H4 (cell line): ENCODE data around the gene PCSK6. TPM values are rescaled to one million over a fixed set of nuclear protein-coding genes. Genes with fewer than 3 reads are reported as not detected.
"Not testable (repeated sequence)": the region's sequence is repeated elsewhere in the genome, so short reads cannot be mapped to it uniquely, and the experiment has no call there.

Source experiments
- DNase-seq: peaks from one replicate; pipeline ENCODE4 v3.0.0-alpha.2; 2015; ENCODE audit warnings: low spot score
- total RNA-seq: library from RNA; depleted of rRNA; stranded (reverse); fragments of >200 nt; shearing (Covaris generic); gene quantifications from 2 replicates; pipeline ENCODE4 v1.2.3, GENCODE V29; 2014

The PCSK6 gene
- total RNA-seq, 1 experiment from 2014 or later = not detected

- no peak for DNase-seq
Observed at GRCh38 chr15:101357885-101358284, 131.6 kb downstream of the PCSK6 start.

GRCh38 chr15:101357333-101357732 lies 132.2 kb downstream of the PCSK6 start:
- no peak for DNase-seq

DNA sequence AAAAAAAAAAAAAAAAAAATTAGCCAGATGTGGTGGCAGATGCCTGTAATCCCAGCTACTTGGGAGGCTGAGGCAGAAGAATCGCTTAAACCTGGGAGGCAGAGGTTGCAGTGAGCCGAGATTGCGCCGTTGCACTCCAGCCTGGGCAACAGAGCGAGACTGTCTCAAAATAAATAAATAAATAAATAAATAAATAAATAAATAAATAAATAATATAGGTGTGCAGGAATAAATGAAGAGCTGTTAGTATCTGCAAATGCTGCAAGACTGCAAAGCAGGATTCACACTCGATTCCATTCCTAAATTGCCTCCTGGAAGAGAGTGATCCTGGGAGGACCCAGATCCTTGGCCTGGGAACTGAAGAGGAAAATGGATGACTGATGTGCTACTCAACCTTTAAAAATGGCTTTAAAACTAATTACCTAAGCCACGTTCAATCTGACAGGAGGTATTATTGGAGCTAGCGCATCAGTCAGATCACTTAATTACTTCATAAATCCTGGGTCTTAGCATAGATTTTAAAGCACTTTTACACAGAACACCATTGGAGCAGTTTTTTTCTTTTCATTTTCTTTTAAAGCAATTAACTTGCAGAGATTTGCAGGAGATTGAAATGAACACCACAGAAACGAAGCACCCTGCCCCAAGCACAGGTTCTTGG lies 132.9 kb downstream of the PCSK6 start:
- DNase-seq = not testable (repeated sequence)

DNA sequence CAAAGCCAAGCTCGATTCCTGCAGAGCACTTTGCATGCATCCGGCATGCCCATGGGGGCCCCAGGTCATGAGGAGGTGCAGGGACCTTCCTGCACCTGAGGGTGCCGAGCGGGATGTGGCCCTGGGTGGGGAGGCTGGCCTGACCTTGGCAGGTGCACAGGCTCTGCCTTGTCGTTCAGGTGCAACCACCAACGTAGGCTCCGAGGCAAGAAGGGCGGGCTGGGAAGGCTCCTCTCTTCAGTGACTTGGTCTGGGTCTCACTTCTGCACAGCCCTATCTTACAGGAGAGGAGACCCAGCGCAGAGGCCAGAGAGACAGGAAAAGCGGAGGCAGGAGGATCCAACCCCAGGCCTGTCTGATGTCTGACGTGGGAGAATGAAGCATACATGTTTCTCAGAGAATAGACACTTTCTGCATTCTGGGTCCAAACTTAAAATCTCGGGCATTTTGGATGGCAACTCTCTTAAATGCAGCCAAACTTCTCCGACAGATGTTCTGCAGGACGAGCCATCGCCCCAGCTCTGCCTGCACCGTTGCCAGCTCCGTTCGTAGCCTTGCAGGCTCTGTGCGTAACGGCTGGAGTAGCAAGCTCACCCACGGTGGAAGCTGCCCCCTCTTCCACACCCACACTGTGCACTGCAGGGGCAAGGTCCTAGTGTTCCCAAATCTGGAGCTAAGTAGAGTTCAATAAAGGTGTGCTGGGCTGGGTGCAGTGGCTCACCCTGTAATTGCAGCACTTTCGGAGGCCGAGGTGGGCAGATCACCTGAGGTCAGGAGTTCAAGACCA lies 133.6 kb downstream of the PCSK6 start:
- no peak for DNase-seq

DNA sequence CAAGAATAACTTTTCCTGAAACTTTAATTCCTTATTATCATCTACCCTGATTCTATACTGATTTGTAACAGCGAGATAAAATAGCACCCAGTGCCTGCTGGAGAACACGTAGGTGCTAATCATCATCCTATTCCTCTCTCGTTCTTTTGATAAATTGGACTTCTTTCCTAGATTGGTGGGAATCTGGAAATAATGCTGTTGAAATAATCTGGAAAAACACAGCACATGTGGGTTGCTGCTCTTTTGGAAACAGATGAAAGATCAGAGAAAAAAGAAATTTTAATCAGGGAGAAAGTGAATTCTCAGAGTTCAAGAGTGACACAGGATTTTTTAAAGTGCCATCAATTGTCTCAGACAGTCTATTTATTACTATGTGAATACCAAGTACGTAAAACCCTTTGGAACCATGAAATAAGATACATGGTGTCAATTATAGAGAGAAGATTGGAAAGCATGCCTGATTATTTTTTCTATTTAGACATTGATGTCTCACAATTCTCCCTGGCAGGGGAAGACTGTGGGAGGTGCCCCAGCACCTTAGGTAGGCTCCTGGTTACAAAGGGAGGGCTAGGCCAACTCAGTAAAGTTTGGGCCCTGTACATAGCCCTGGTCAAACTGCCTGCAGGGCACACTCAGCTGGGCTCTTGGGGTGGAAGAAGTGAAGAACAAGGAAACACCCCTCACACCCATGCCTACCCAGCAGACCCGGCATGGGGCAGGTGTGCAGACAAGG lies 134.4 kb downstream of the PCSK6 start:
- no peak for DNase-seq

DNA sequence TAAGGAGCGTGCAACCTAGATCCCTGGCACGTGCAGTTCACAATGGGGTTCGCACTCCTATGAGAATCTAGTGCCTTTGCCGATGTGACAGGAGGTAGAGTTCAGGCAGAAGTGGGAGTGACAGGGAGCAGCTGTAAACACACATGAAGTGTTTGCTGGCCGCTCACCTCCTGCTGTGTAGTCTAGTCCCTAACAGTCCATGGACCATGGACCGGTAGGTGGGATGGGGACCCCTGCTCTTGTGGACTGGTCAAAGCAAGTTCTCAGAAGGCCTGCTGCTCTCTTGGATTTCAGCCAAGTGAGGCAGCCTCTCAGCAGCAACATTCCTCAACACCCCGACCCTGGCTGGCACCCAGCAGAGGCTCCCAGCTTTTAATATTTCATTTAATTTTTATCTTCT lies 136.3 kb downstream of the PCSK6 start:
- no peak for DNase-seq

DNA sequence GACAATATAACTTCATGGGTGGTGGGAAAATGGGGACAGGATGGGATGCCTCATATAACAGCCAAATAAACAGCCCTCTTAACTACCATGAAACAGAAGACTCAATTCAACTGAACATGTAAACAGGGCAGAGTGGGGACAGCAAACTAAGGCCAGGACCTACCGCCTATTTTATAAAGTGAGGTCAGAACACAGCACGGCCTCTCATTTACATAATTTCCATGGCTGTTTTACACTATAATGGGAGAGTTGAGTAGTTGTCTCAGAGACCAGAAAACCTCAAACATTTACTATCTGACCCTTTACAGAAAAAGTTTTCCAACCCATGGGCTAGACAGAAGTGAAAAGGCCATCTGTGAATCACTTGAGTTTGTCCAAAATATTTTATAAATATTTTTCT lies 137.8 kb downstream of the PCSK6 start:
- DNase-seq = no peak

DNA sequence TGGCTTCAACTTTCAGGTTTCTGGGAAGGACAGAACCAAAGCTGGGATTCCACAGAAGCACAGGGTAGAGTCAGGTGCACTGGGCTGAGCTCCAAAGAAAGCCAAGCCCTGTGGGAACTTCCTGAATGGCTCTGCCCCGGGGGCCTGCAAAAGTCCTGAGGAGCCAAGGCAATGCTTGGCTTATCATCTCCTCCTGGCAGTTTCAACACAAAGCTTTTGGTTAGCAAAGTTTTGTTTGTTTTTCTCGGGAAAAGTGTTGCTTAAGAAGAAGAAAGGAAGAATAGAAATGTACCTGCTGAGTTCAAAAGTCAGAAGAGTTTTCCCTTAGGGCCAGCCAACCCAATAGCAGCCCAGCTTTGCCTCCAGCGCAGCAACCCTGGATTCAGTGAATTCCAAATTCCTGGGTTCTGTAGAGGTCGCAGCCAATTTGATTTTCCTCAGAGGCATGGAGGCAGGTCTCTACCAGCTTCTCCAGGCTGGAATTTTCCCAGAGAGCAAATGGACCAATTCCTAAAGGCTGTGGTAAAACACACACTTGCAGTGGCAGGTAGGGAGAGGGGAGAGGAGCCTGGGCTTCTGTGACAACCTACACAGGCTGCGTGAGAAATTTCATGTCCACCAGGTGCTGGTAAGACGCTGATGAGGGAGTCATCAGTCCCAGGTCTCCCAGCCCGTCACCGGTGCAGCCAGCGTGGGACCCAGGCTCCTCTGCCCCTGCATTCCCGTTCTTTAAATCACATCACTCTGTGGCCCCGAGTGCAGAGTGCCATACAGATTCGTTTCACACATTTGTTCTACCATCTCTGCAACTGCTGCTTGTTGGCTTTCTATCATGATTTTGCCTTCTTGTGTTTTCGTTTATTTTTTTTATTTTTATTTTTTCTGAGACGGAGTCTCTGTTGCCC lies 140.2 kb downstream of the PCSK6 start:
- DNase-seq = no peak

GRCh38 chr15:101348643-101349042 lies 140.9 kb downstream of the PCSK6 start:
- DNase-seq = no peak

DNA sequence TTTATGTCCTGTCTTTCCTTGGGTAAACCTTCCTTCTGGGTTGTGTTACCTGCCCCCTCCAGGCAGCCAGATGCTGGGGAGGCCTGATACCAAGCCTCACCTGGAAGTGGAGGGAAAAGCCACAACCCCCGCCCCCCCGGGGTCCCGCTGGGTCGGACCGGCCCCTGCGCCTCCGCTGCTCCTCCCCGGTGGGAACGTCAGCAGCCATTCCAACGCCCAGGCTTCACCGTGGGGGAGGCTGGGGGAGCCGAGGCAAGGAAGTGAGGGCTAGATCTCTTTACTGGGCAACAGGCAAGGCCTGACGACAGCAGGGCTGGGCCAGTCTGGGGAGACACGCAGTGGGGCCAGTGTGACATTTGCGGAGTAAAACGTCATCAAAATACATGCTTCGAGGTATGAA lies 141.5 kb downstream of the PCSK6 start:
- DNase-seq = no peak

DNA sequence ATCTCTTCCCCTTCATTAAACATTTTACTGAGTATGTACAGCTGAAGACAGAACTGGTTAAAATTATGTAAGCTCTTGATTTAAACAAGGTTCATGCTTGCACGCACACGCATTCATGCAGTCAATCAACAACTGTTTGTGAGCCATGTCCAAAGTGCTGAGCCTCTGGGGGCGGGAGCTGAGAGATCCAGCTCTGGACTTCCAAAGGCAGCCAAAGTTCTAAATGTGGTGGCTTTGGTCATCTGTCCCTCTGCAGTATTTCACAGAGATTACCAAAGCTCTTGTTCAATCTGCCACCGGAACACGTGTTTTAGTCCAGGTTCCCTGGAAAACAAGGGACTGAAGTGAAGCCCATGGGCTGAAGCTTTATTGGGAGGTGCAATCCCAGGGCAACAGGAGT lies 142.1 kb downstream of the PCSK6 start:
- DNase-seq = no peak

GRCh38 chr15:101346928-101347327 lies 142.6 kb downstream of the PCSK6 start:
- DNase-seq = no peak

DNA sequence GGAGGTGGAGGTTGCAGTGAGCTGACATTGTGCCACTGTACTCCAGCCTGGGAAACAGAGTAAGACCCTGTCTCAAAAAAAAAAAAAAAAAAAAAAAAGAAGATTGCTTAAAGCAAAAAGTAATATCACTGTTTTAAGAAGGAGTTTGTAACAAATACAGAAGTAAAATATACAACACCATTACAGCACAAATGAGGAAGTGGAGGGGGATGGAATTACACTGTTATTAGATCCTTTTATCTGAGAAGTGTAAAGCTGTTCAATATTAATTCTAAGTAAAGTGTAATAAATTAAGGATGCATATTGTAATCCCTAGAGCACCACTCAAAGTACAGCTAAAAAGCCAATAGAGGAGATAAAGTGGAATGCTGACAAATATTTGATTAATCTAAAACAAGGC lies 147.5 kb downstream of the PCSK6 start:
- DNase-seq = no peak

GRCh38 chr15:101338502-101339057 lies 150.9 kb downstream of the PCSK6 start:
- no peak for DNase-seq

DNA sequence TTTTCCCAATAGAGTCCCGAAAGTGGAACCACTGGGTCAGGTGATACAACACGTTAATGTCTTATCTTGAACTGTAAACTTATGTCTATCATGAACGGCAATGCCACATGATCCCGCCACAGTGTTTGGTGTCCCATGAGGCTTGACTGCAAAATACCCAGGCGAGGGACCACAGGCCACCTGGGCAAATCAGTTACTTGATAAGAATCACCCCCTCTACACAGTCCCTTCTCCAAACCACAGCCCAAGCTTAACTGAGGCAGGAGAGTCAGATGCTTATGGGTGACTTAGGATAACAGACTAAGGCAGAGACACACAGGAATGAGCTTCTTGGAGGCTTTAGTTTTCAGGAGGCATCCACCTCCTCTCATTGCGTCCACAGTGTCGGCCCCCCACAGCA lies 151.5 kb downstream of the PCSK6 start:
- no peak for DNase-seq

- not testable (repeated sequence) for DNase-seq
Observed at GRCh38 chr15:101333907-101334789, 155.4 kb downstream of the PCSK6 start.

DNA sequence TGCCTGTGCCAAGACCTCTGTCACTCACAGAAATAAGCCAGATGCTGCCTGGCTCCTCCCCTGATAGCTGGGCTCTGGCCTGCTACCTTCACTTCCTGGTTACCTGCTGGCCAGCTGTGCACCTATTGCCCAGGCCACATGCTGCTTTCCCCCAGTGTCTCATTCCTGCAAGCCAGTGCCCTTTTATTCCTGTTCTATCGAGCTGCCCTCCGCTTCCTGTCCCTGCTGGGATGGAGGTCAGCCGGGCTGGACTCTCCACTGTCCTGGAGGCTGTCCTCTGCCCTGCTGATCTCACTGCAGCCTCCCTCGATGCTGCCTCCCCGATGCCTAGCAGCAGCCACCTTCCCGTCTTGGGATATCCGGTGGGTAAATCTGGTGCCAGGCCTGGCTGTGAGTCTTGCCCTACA lies 157.4 kb downstream of the PCSK6 start:
- no peak for DNase-seq

DNA sequence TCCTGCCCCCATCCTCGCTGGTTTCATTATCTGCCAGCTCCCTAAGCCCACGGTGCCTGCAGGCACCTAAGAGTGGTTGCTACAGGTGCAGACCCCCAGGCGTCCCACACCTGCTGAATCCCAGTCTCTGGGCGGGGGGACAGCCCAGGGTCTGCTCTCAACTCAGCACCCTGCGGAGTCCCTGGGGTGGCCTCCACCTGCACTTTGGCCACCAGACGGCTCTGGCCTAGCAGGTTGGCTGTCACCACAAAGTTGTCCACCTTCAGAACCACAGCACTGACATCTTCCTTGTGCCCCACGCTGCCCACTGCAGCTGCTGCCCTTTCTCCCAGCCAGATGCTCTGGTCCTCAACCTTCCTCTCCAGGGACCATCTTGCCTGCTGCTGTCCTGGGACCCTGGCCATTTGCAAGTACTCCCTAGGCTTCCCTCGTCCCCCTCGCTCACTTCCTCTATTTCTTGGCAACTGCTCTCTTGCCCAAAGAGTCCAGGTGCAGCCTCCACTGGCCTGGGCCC lies 159.6 kb downstream of the PCSK6 start:
- no peak for DNase-seq

GRCh38 chr15:101329309-101329863 lies 160.1 kb downstream of the PCSK6 start:
- DNase-seq = no peak

DNA sequence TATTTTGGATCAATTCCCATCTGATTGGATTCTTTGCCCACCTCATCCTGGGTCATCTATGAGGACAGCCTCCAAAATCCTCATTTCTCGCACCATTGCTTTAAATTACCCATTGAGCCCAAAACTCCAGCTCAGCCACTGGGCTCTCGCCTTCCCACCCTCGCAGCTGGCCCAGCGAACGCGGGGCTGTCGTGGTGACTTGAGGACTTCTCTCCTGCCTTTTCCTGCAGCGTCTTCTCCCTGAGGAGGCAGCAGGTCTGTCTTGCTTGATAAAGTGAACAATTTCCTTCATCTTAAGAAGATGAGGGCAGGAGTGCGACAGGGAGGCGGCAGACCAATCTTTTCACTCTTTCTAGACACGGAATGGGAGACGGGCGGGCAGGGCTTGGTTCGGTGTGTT lies 161.5 kb downstream of the PCSK6 start:
- DNase-seq = no peak
